ENCODE measurements around the gene IFIH1. TPM values are rescaled to one million over a fixed set of nuclear protein-coding genes. Genes with fewer than 3 reads are reported as not detected.

The IFIH1 gene
- total and polyA plus RNA-seq, 2 of the 8 experiments (the other 6 are each of a cell fraction or from before 2014, with no cell fraction given), result 0.32 to 2.0 TPM

DNA sequence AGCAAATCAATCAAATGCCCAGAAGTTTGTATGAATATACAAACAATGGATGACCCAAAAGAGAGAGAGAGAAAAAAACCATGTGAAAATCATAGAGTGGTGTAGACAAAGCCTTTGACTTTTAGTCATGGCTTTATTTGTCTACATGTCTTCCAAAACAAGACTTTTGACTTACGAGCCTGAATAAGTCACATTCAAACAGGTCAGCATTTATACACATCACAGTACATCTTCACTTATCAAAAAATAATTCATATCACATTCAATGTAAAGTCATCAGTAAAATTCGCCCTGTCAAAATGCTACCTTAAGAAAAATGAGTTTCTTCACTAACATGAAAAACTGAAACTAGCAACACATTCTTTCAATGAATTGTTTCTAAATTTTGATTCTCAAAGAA, 1.9 kb downstream of the IFIH1 start:
- Histone ChIP-seq H3K27ac (ENCODE audit: low read depth, low read length) (no peak overlapping the region), H3K18ac (ENCODE audit: extremely low read depth, low read length) (no peak overlapping the region), H2AK5ac (ENCODE audit: low read depth, low read length) (no peak overlapping the region), H4K5ac (ENCODE audit: insufficient read length, low read depth, low read length) (no peak overlapping the region), H2AFZ (ENCODE audit: low read length) (no peak overlapping the region), H2BK15ac (ENCODE audit: low read length) (no peak overlapping the region), H4K91ac (replicated peaks; ENCODE audit: insufficient read length, low read length) (no peak overlapping the region), H3K9me3 (ENCODE audit: insufficient read depth in 2 of 2, low read depth in 1 of 2, low read length in 1 of 2) (no peaks in the 10 kb centered on the region), H3K4me1 (replicated peaks in 1 of 4; ENCODE audit: control insufficient read depth in 3 of 4, insufficient read depth in 4 of 4, low read length in 3 of 4) (peaks cover 0 to 8% (median 2%) of the 10 kb centered on the region in 4 experiments; a peak in 3 of 7 replicates), H2BK5ac (ENCODE audit: low read depth, low read length) (no peak overlapping the region), H3K79me1 (ENCODE audit: low read depth, low read length) (no peaks in the 10 kb centered on the region), H3K4ac (replicated peaks; ENCODE audit: insufficient read length, low read depth, low read length) (no peak overlapping the region), H4K20me1 (replicated peaks in 1 of 2; ENCODE audit: control insufficient read depth in 1 of 2, insufficient read depth in 2 of 2, low read length in 2 of 2) (no peaks in the 10 kb centered on the region), H3K23ac (ENCODE audit: insufficient read length) (no peak overlapping the region), H3K9ac (replicated peaks in 1 of 4; ENCODE audit: extremely low read depth in 1 of 4, low read depth in 3 of 4, low read length in 3 of 4) (no peak overlapping the region), H3K36me3 (ENCODE audit: control insufficient read depth in 2 of 4, insufficient read depth in 4 of 4, low read length in 3 of 4) (no peaks in the 10 kb centered on the region), H3K27me3 (replicated peaks in 1 of 4; ENCODE audit: control insufficient read depth in 3 of 4, extremely low read depth in 1 of 4, insufficient read depth in 3 of 4, low read length in 3 of 4) (peaks cover 0 to 12% (median 6%) of the 10 kb centered on the region in 4 experiments; a peak in 5 of 7 replicates), H3K4me3 (ENCODE audit: extremely low read depth in 1 of 4, insufficient read depth in 2 of 4, low read depth in 3 of 4, low read length in 4 of 4) (no peak overlapping the region), H4K8ac (ENCODE audit: extremely low read depth, insufficient read depth, low read length) (no peak overlapping the region), H3K56ac (replicated peaks; ENCODE audit: insufficient read length, low read depth, low read length) (no peak overlapping the region), H3K4me2 (ENCODE audit: insufficient read depth in 1 of 2, low read depth in 2 of 2, low read length in 2 of 2) (no peak overlapping the region), H3K79me2 (ENCODE audit: control insufficient read depth in 1 of 2, insufficient read depth in 2 of 2, low read length in 2 of 2) (no peaks in the 10 kb centered on the region), H3K14ac (ENCODE audit: insufficient read length) (no peak overlapping the region), H2BK12ac (ENCODE audit: low read depth, low read length) (no peak overlapping the region), H2BK20ac (ENCODE audit: low read length) (no peak overlapping the region), H3K23me2 (ENCODE audit: low read depth, low read length) (peaks cover 4% of the 10 kb centered on the region; the same call in 1 of the 2 replicates), H2BK120ac (replicated peaks; ENCODE audit: low read depth, low read length) (no peak overlapping the region)
- CTCF ChIA-PET (ENCODE audit: partially characterized antibody), result interaction anchor here (1.2 to 4.3 kb wide), 5 partner anchors 15 to 163 kb away, joined by 4 to 30 read pairs (median 4); no protein-coding TSS in a partner anchor
- POLR2A ChIA-PET (ENCODE audit: partially characterized antibody), result no interaction called here
- WGBS, 2 experiments (ENCODE audit: extremely low coverage in 1 of 2, insufficient coverage in 1 of 2, insufficient read length in 1 of 2, insufficient replicate concordance in 2 of 2, low coverage in 1 of 2, low lambda C conversion rate in 2 of 2, missing lambda C conversion rate in 1 of 2), result 88 to 100% methylated on average over 1 to 2 of the region's 2 CpGs
- no peak for TF ChIP-seq E2F6 (IDR thresholded peaks at IDR 0.05)
- no peak for TF ChIP-seq MAFK (IDR thresholded peaks at IDR 0.05; ENCODE audit: low read depth, low read length)
- TF ChIP-seq, protein P1, sequence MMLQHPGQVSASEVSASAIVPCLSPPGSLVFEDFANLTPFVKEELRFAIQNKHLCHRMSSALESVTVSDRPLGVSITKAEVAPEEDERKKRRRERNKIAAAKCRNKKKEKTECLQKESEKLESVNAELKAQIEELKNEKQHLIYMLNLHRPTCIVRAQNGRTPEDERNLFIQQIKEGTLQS (IDR thresholded peaks at IDR 0.05; ENCODE audit: insufficient read depth, low read depth, low read length), result no peak
- no peak for TF ChIP-seq CREB1 (IDR thresholded peaks at IDR 0.05)
- no peak for TF ChIP-seq RFX5 (IDR thresholded peaks at IDR 0.05; ENCODE audit: borderline replicate concordance, low read depth, low read length)
- DNase-seq (ENCODE audit: low read depth in 1 of 2, low spot score in 2 of 2) (no peak), FAIRE-seq (no peak)

All from H1 (cell line).